ENCODE results near the gene IGSF22. TPM values are rescaled to one million over a fixed set of nuclear protein-coding genes. Genes with fewer than 3 reads are reported as not detected.
"Not testable (repeated sequence)": the region's sequence is repeated elsewhere in the genome, so short reads cannot be mapped to it uniquely, and the experiment has no call there.

IGSF22 gene
- total RNA-seq, 1 donor from 2014 or later, result not detected

DNA sequence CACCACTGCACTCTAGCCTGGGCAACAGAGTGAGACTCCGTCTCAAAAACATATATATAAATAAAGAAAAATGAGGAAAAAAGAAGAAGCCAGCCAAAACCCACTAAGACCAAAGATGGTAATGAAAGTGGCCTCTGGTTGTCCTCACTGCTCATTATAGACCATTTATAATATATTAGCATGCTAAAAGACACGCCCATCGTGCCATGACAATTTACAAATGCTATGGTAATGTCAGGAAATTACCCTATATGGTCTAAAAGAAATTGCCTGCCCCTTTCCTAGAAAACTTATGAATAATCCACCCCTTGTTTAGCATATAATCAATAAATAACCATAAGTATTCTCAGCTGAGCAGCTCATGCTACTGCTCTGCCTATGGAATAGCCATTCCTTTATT lies 43.5 kb downstream of the IGSF22 start:
- Histone ChIP-seq H3K4me1 (no peaks in the 10 kb centered on the region), H3K27me3 (no peaks in the 10 kb centered on the region), H3K27ac (no peak overlapping the region), H3K9me3 (no peaks in the 10 kb centered on the region), H3K36me3 (no peaks in the 10 kb centered on the region), H3K4me3 (no peak overlapping the region)
- no peak for DNase-seq (ENCODE audit: extremely low spot score in 2 of 2)
- intact Hi-C loops (cut with DNase I), result no loop called here
- TF ChIP-seq POLR2A (IDR thresholded peaks at IDR 0.05), result no peak
- TF ChIP-seq POLR2AphosphoS5 (IDR thresholded peaks at IDR 0.05; ENCODE audit: insufficient read depth in 1 of 2, low read depth in 1 of 2), result no peak
- TF ChIP-seq, protein P1, sequence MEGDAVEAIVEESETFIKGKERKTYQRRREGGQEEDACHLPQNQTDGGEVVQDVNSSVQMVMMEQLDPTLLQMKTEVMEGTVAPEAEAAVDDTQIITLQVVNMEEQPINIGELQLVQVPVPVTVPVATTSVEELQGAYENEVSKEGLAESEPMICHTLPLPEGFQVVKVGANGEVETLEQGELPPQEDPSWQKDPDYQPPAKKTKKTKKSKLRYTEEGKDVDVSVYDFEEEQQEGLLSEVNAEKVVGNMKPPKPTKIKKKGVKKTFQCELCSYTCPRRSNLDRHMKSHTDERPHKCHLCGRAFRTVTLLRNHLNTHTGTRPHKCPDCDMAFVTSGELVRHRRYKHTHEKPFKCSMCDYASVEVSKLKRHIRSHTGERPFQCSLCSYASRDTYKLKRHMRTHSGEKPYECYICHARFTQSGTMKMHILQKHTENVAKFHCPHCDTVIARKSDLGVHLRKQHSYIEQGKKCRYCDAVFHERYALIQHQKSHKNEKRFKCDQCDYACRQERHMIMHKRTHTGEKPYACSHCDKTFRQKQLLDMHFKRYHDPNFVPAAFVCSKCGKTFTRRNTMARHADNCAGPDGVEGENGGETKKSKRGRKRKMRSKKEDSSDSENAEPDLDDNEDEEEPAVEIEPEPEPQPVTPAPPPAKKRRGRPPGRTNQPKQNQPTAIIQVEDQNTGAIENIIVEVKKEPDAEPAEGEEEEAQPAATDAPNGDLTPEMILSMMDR (IDR thresholded peaks at IDR 0.05), result no peak

DNA sequence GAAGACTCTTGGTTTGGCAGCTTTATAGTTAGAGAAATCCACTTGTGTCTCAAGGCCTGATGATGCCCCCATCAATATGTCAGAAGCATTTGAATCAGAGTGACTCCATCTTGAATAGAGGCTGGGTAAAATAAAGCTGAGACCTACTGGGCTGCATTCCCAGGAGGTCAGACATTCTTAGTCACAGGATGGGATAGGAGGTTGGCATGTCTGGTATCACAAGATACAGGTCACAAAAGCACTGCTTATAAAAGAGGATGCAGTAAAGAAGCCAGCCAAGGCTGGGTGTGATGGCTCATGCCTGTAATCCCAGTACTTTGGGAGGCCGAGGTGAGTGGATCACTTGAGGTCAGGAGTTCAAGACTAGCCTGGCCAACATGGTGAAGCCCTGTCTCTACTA lies 44.0 kb downstream of the IGSF22 start:
- H3K4me3 ChIP-seq; DNase-seq (ENCODE audit: extremely low spot score in 2 of 2); H3K27ac ChIP-seq; H3K9me3 ChIP-seq; H3K36me3 ChIP-seq; intact Hi-C loops (cut with DNase I); H3K4me1 ChIP-seq; H3K27me3 ChIP-seq: not testable (repeated sequence)

DNA sequence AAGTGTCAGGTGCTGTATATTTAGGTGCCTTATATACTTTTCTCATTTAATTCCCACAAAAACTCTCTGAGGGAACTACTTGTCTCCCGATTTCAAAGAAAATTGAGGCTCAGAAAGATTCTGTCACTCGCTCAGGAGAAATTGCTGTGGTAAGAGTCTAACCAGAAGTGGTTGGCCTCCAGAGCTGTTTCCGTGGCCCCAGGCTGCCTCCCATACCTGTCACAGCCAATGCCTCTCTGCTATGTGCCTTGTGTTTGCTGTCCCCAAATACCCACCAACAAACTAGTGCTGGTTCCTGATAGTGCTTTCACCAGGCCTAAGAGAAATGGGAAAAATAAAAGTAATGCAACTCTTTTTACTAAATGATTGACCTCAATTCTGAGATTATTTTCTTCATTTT lies 48.4 kb downstream of the IGSF22 start:
- no peaks in the 10 kb centered on the region for H3K36me3 ChIP-seq
- no peaks in the 10 kb centered on the region for H3K4me1 ChIP-seq
- H3K4me3 ChIP-seq, result no peak overlapping the region
- H3K9me3 ChIP-seq, result no peaks in the 10 kb centered on the region
- no peak overlapping the region for H3K27ac ChIP-seq
- no peak for DNase-seq (ENCODE audit: extremely low spot score in 2 of 2)
- no peaks in the 10 kb centered on the region for H3K27me3 ChIP-seq
- intact Hi-C loops (cut with DNase I), result no loop called here
- TF ChIP-seq POLR2A (IDR thresholded peaks at IDR 0.05) (no peak), POLR2AphosphoS5 (IDR thresholded peaks at IDR 0.05; ENCODE audit: insufficient read depth in 1 of 2, low read depth in 1 of 2) (no peak)
- TF ChIP-seq, protein P1 (IDR thresholded peaks at IDR 0.05), result no peak

- H3K4me1 ChIP-seq, result no peaks in the 10 kb centered on the region
Observed at GRCh38 chr11:18676803-18677202, 49.2 kb downstream of the IGSF22 start.

GRCh38 chr11:18672209-18672608 lies 53.8 kb downstream of the IGSF22 start:
- H3K27ac ChIP-seq; DNase-seq (ENCODE audit: extremely low spot score in 2 of 2); H3K4me3 ChIP-seq; intact Hi-C loops (cut with DNase I); H3K4me1 ChIP-seq; H3K27me3 ChIP-seq; H3K36me3 ChIP-seq; H3K9me3 ChIP-seq: not testable (repeated sequence)

More at GRCh38 chr11:18676803-18677202, 49.2 kb downstream of the IGSF22 start:
- no peak for TF ChIP-seq POLR2A (IDR thresholded peaks at IDR 0.05)
- TF ChIP-seq, protein P1 (IDR thresholded peaks at IDR 0.05), result no peak
- Histone ChIP-seq H3K27ac (no peak overlapping the region), H3K4me3 (no peak overlapping the region), H3K27me3 (no peaks in the 10 kb centered on the region), H3K36me3 (no peaks in the 10 kb centered on the region), H3K9me3 (no peaks in the 10 kb centered on the region)
- DNase-seq (ENCODE audit: extremely low spot score in 2 of 2), result no peak
- intact Hi-C loops (cut with DNase I), result no loop called here

DNA sequence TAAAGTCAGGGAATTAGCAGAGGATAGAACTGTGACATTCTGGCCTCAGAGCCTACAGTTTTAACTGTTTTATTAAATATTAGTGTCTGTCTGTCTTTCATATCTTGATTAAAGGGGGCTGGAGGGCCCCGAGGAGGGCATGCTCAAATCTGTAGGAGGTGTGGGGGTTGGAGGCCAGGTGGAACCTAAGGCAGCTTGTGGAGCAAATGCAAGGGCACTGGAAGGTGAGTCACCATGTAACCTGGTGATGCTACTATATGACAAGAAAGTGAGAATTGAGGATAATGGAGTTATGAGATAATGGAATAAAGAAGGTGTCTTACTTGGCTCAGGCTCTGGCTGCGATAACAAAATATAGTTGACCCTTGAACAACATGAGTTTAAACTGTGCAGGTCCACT lies 54.7 kb downstream of the IGSF22 start:
- TF ChIP-seq POLR2A (IDR thresholded peaks at IDR 0.05), result no peak
- no peak for TF ChIP-seq POLR2AphosphoS5 (IDR thresholded peaks at IDR 0.05; ENCODE audit: insufficient read depth in 1 of 2, low read depth in 1 of 2)
- intact Hi-C loops (cut with DNase I), result no loop called here
- no peak for DNase-seq (ENCODE audit: extremely low spot score in 2 of 2)
- Histone ChIP-seq H3K27ac (no peak overlapping the region), H3K4me1 (no peaks in the 10 kb centered on the region), H3K9me3 (no peaks in the 10 kb centered on the region), H3K4me3 (no peak overlapping the region), H3K36me3 (no peaks in the 10 kb centered on the region), H3K27me3 (no peaks in the 10 kb centered on the region)

GRCh38 chr11:18669711-18670110 lies 56.3 kb downstream of the IGSF22 start:
- Histone ChIP-seq H3K36me3 (no peaks in the 10 kb centered on the region), H3K27ac (no peak overlapping the region), H3K4me1 (no peaks in the 10 kb centered on the region), H3K9me3 (no peaks in the 10 kb centered on the region), H3K27me3 (no peaks in the 10 kb centered on the region), H3K4me3 (no peak overlapping the region)
- TF ChIP-seq, protein P1 (IDR thresholded peaks at IDR 0.05), result no peak
- no peak for TF ChIP-seq POLR2A (IDR thresholded peaks at IDR 0.05)
- TF ChIP-seq POLR2AphosphoS5 (IDR thresholded peaks at IDR 0.05; ENCODE audit: insufficient read depth in 1 of 2, low read depth in 1 of 2), result no peak
- no peak for DNase-seq (ENCODE audit: extremely low spot score in 2 of 2)
- intact Hi-C loops (cut with DNase I), result no loop called here
